Heart left ventricle (tissue), 16 donors: ENCODE results near the gene NPBWR2. TPM values are rescaled to one million over a fixed set of nuclear protein-coding genes. Genes with fewer than 3 reads are reported as not detected.

Source experiments
- ATAC-seq, 4 donors: fragments of 200-7000 bp; cut with Tn5 transposase; one replicate each; pipeline ENCODE4 v1.9.1; 2020 to 2022; ENCODE audit warnings: moderate library complexity in 4 of 4, mild to moderate bottlenecking in 3 of 4, moderate number of reproducible peaks in 1 of 4
- DNase-seq, 5 donors: peaks; one replicate each; pipeline ENCODE4 v3.0.0-alpha.2; 2020
- H3K27ac ChIP-seq, 12 donors: fragments of 200-600 bp; sonication (generic) in 4 of 12; one replicate each; pipeline versions ENCODE4 v1.5.0 to v1.8.0; 2016 to 2022; ENCODE audit warnings: mild to moderate bottlenecking in 2 of 12
- H3K27me3 ChIP-seq, 9 donors: fragments of 200-600 bp; sonication (generic) in 2 of 9; one replicate each; pipeline versions ENCODE4 v1.5.1 to v1.8.0; 2016 to 2022; ENCODE audit warnings: mild to moderate bottlenecking in 3 of 9
- H3K36me3 ChIP-seq, 9 donors: fragments of 200-600 bp; sonication (generic) in 2 of 9; one replicate each; pipeline versions ENCODE4 v1.5.0 to v1.8.0; 2018 to 2022; ENCODE audit warnings: mild to moderate bottlenecking in 2 of 9
- H3K4me1 ChIP-seq, 12 donors: fragments of 200-600 bp; sonication (generic) in 4 of 12; one replicate each; pipeline versions ENCODE4 v1.5.0 to v1.8.0; 2016 to 2022; ENCODE audit warnings: mild to moderate bottlenecking in 3 of 12
- H3K4me3 ChIP-seq, 12 donors: fragments of 200-600 bp; sonication (generic) in 4 of 12; one replicate each; pipeline versions ENCODE4 v1.5.0 to v1.8.0; 2017 to 2022; ENCODE audit warnings: mild to moderate bottlenecking in 9 of 12, moderate library complexity in 4 of 12
- H3K9me3 ChIP-seq, 12 donors: fragments of 200-600 bp; sonication (generic) in 4 of 12; one replicate each; pipeline versions ENCODE4 v1.5.0 to v1.8.0; 2016 to 2022; ENCODE audit warnings: mild to moderate bottlenecking in 1 of 12
- CTCF ChIP-seq, 12 donors: fragments of 200-600 bp; sonication (generic) in 4 of 12; IDR thresholded peaks; one replicate each; pipeline versions ENCODE4 v1.5.0 to v1.8.0; 2018 to 2022; ENCODE audit warnings: antibody characterized with exemption in 12 of 12, mild to moderate bottlenecking in 5 of 12
- POLR2A ChIP-seq, 2 donors: fragments of 450-650 bp; IDR thresholded peaks; one replicate each; pipeline ENCODE4 v1.6.1; 2017; ENCODE audit warnings: antibody characterized with exemption in 2 of 2, mild to moderate bottlenecking in 2 of 2, moderate library complexity in 2 of 2
- WGBS, 4 donors: extraction: QIAGEN DNeasy Blood & Tissue Kit in 2 of 4; methylation state at CpG; one replicate each; pipeline versions ENCODE4 v1.1.5 to v1.1.7; 2013 to 2018; 5-methylcytosine and 5-hydroxymethylcytosine counted together
- intact Hi-C, 10 donors: fragments of 100-400 bp; cut with DNase I; formaldehyde crosslinking; loops; one replicate each; pipeline versions ENCODE4 v1.11.1 to v1.14.2; 2022
- polyA plus RNA-seq, 2 donors: library from polyadenylated mRNA; stranded (reverse); fragments of 200-250 nt; gene quantifications; one replicate each; pipeline ENCODE4 v1.2.3, GENCODE V29; 2013
- total RNA-seq, 9 donors: library from RNA; depleted of rRNA in 2 of 9; stranded (reverse); fragments of >200 nt in 2 of 9; fragmentation: NEBNext Ultra II Directional in 3 of 9; extraction: Animal tissue kit (Norgen Biotek cat#: 25700) in 3 of 9; gene quantifications; one replicate each; pipeline versions ENCODE4 v1.1.0 to v1.2.4, GENCODE V29; 2016 to 2023
- donor health status: ischemic (EF 13 %, LVEDD 7.1; RV severe dilation, severe dysfunction).
- donor health status: healthy with polysubstance abuse.
- donor health status: DM: no; HTN: yes; CAD: no.
- donor health status: DM: no; HTN: no; CAD: no.
- donor health status: ischemic (EF 25% LVEDD 6.9; RV normal size, moderate dysfunction).
- donor health status: ischemic (EF 25% LVEDD 5.7; RV mildly dilated, moderate dysfunction).
- donor health status: healthy.
- donor health status: DM: yes; HTN: yes; CAD: no.
- donor health status: ischemic (EF 35%, LVEDD 5.7; RV mildly dilated, moderate dysfunction).
- donor health status: nonischemic (EF 11% LVEDD 7.7; RV severe dilation, severe dysfunction).
- donor health status: DM: yes; HTN: yes; CAD: no.
- donor health status: PGD.
- donor health status: ischemic (EF 29% LVEDD 5.4; RV normal size, mild dysfunction).
- donor health status: nonischemic (EF 23%, LVEDD 6.1; RV moderate dilation, normal function).

The NPBWR2 gene
- total and polyA plus RNA-seq, 11 donors: not detected

- peak within 1 kb of the TSS; percentile 59 to 89 (median 85) for H3K27ac ChIP-seq
- H3K36me3 ChIP-seq: no peaks in the 10 kb centered on the region
- intact Hi-C loops: loop anchor here in 2 of 10 donors (5.0 to 10.0 kb wide), 2 partner anchors 80 to 168 kb away; partner anchors contain the start of genes DNAJC5 (in 1 of the 2) and PRPF6 (in 1 of the 2)
- peak within 1 kb of the TSS; percentile 68 to 99 (median 92) for H3K4me3 ChIP-seq
- ATAC-seq (peak; percentile 95 to 98 (median 95)), DNase-seq (peak; percentile 97 to 99 (median 98))
- WGBS, 4 donors: 6 to 20% (median 8%) methylated on average over 27 to 85 of the region's 85 CpGs
- H3K9me3 ChIP-seq: no peaks in the 10 kb centered on the region
- no peak for TF ChIP-seq CTCF (IDR thresholded peaks at IDR 0.05)
- TF ChIP-seq POLR2A (IDR thresholded peaks at IDR 0.05): peak in 1 of 2 donors; percentile 90
- H3K4me1 ChIP-seq: peaks cover 6 to 48% (median 24%) of the 10 kb centered on the region in 12 donors
- no peaks in the 10 kb centered on the region for H3K27me3 ChIP-seq
These were observed 44.6 kb downstream of the NPBWR2 start, which contains the start of gene TCEA2 for GRCh38 chr20:64062596-64063388. Gene TCEA2 (plus strand): TSS chr20:64063198. CDS start chr20:64063313, 115 bp downstream.

GRCh38 chr20:64062276-64062595 lies 45.1 kb downstream of the NPBWR2 start:
- Histone ChIP-seq H3K27me3 (peaks cover 0 to 3% (median 0%) of the 10 kb centered on the region in 9 donors), H3K36me3 (no peaks in the 10 kb centered on the region), H3K9me3 (no peaks in the 10 kb centered on the region), H3K4me3 (peak overlapping the region; percentile 68 to 99 (median 92)), H3K27ac (peak overlapping the region; percentile 14 to 89 (median 85)), H3K4me1 (peaks cover 6 to 53% (median 28%) of the 10 kb centered on the region in 12 donors)
- no peak for ATAC-seq
- intact Hi-C loops: loop anchor here in 2 of 10 donors (5.0 to 10.0 kb wide), 2 partner anchors 80 to 167 kb away; partner anchors contain the start of genes DNAJC5 (in 1 of the 2) and PRPF6 (in 1 of the 2)
- 55 to 78% (median 64%) methylated on average over 3 to 5 of the region's 5 CpGs for WGBS, 4 donors
- no peak for DNase-seq
- TF ChIP-seq CTCF (IDR thresholded peaks at IDR 0.05) (no peak), POLR2A (IDR thresholded peaks at IDR 0.05) (no peak)

- WGBS, 4 donors: 84 to 88% (median 86%) methylated on average over 12 of the region's 12 CpGs
- peaks cover 3 to 52% (median 32%) of the 10 kb centered on the region in 12 donors for H3K4me1 ChIP-seq
- TF ChIP-seq POLR2A (IDR thresholded peaks at IDR 0.05) (no peak), CTCF (IDR thresholded peaks at IDR 0.05) (no peak)
These were observed 48.8 kb downstream of the NPBWR2 start for GRCh38 chr20:64058536-64058935.

More at GRCh38 chr20:64058536-64058935, 48.8 kb downstream of the NPBWR2 start:
- DNase-seq: no peak
- Histone ChIP-seq H3K36me3 (no peaks in the 10 kb centered on the region), H3K9me3 (no peaks in the 10 kb centered on the region), H3K27ac (no peak overlapping the region), H3K4me3 (no peak overlapping the region), H3K27me3 (peaks cover 0 to 18% (median 0%) of the 10 kb centered on the region in 9 donors)
- no peak for ATAC-seq
- intact Hi-C loops: loop anchor here in 1 of 10 donors (5.0 kb wide), 1 partner anchor 76 kb away; the partner anchor contains the start of gene PRPF6
